ENCODE results near the gene THSD7A. TPM values are rescaled to one million over a fixed set of nuclear protein-coding genes. Genes with fewer than 3 reads are reported as not detected.

THSD7A gene
- polyA plus RNA-seq, 1 donor from 2014 or later, result 18.5 TPM

- no peaks in the 10 kb centered on the region for H3K79me2 ChIP-seq (replicated peaks; ENCODE audit: insufficient read depth, low read length)
- H3K4me2 ChIP-seq (ENCODE audit: low read length), result no peak overlapping the region
- no peak overlapping the region for H3K27ac ChIP-seq (ENCODE audit: low read length)
- no peaks in the 10 kb centered on the region for H3K36me3 ChIP-seq (ENCODE audit: insufficient read depth, low read length)
- no peak overlapping the region for H3K9ac ChIP-seq (ENCODE audit: low read length)
- no peaks in the 10 kb centered on the region for H3K9me2 ChIP-seq (ENCODE audit: insufficient read depth, low read length)
- H2AFZ ChIP-seq (ENCODE audit: low read depth, low read length), result no peak overlapping the region
- H4K20me1 ChIP-seq (ENCODE audit: insufficient read depth), result no peaks in the 10 kb centered on the region
- no peaks in the 10 kb centered on the region for H3K9me3 ChIP-seq (ENCODE audit: low read length)
- no peaks in the 10 kb centered on the region for H3F3A ChIP-seq (ENCODE audit: insufficient read depth, low read length, poor library complexity, severe bottlenecking)
- H3K27me3 ChIP-seq (ENCODE audit: insufficient read depth, low read depth, low read length), result no peaks in the 10 kb centered on the region
- no peak overlapping the region for H3K4me3 ChIP-seq (ENCODE audit: low read length)
- TF ChIP-seq EP300 (conservative IDR thresholded peaks at IDR 0.05; ENCODE audit: poor library complexity, severe bottlenecking), result no peak
- TF ChIP-seq TAF1 (IDR thresholded peaks at IDR 0.05; ENCODE audit: low read depth), result no peak
- TF ChIP-seq MXI1 (conservative IDR thresholded peaks at IDR 0.05; ENCODE audit: poor library complexity, severe bottlenecking), result no peak
Observed at GRCh38 chr7:11642276-11642675, 189.7 kb downstream of the THSD7A start.

GRCh38 chr7:11638011-11638774 is 193.8 kb downstream of the THSD7A start:
- H3K4me3 ChIP-seq (ENCODE audit: low read length), result no peak overlapping the region
- H4K20me1 ChIP-seq (ENCODE audit: insufficient read depth), result no peaks in the 10 kb centered on the region
- no peaks in the 10 kb centered on the region for H3K27me3 ChIP-seq (ENCODE audit: insufficient read depth, low read depth, low read length)
- no peak overlapping the region for H2AFZ ChIP-seq (ENCODE audit: low read depth, low read length)
- TF ChIP-seq EZH2 (IDR thresholded peaks at IDR 0.05; ENCODE audit: borderline replicate concordance, insufficient read depth, low read length, poor library complexity, severe bottlenecking) (no peak), POLR2AphosphoS5 (IDR thresholded peaks at IDR 0.05) (no peak), CTCF (IDR thresholded peaks at IDR 0.05; ENCODE audit: poor library complexity, severe bottlenecking) (no peak), SMC3 (conservative IDR thresholded peaks at IDR 0.05; ENCODE audit: poor library complexity) (no peak), EP300 (conservative IDR thresholded peaks at IDR 0.05; ENCODE audit: poor library complexity, severe bottlenecking) (no peak), MXI1 (conservative IDR thresholded peaks at IDR 0.05; ENCODE audit: poor library complexity, severe bottlenecking) (no peak), TAF1 (IDR thresholded peaks at IDR 0.05; ENCODE audit: low read depth) (no peak), RAD21 (conservative IDR thresholded peaks at IDR 0.05) (no peak)
- no peaks in the 10 kb centered on the region for H3K36me3 ChIP-seq (ENCODE audit: insufficient read depth, low read length)
- H3K79me2 ChIP-seq (replicated peaks; ENCODE audit: insufficient read depth, low read length), result no peaks in the 10 kb centered on the region
- no peak overlapping the region for H3K9ac ChIP-seq (ENCODE audit: low read length)
- H3K27ac ChIP-seq (ENCODE audit: low read length), result no peak overlapping the region
- no peaks in the 10 kb centered on the region for H3K9me2 ChIP-seq (ENCODE audit: insufficient read depth, low read length)
- no peaks in the 10 kb centered on the region for H3K9me3 ChIP-seq (ENCODE audit: low read length)
- no peaks in the 10 kb centered on the region for H3F3A ChIP-seq (ENCODE audit: insufficient read depth, low read length, poor library complexity, severe bottlenecking)
- no peak overlapping the region for H3K4me2 ChIP-seq (ENCODE audit: low read length)

- TF ChIP-seq POLR2AphosphoS5 (IDR thresholded peaks at IDR 0.05), result no peak
- no peak for TF ChIP-seq RAD21 (conservative IDR thresholded peaks at IDR 0.05)
- no peak for TF ChIP-seq TAF1 (IDR thresholded peaks at IDR 0.05; ENCODE audit: low read depth)
- H3K9ac ChIP-seq (ENCODE audit: low read length), result no peak overlapping the region
- no peak overlapping the region for H3K4me3 ChIP-seq (ENCODE audit: low read length)
- H2AFZ ChIP-seq (ENCODE audit: low read depth, low read length), result no peak overlapping the region
- no peaks in the 10 kb centered on the region for H3F3A ChIP-seq (ENCODE audit: insufficient read depth, low read length, poor library complexity, severe bottlenecking)
- H3K27ac ChIP-seq (ENCODE audit: low read length), result no peak overlapping the region
- H3K79me2 ChIP-seq (replicated peaks; ENCODE audit: insufficient read depth, low read length), result no peaks in the 10 kb centered on the region
- no peaks in the 10 kb centered on the region for H3K27me3 ChIP-seq (ENCODE audit: insufficient read depth, low read depth, low read length)
- no peaks in the 10 kb centered on the region for H4K20me1 ChIP-seq (ENCODE audit: insufficient read depth)
- no peak overlapping the region for H3K4me2 ChIP-seq (ENCODE audit: low read length)
- H3K36me3 ChIP-seq (ENCODE audit: insufficient read depth, low read length), result no peaks in the 10 kb centered on the region
- H3K9me3 ChIP-seq (ENCODE audit: low read length), result no peaks in the 10 kb centered on the region
- H3K9me2 ChIP-seq (ENCODE audit: insufficient read depth, low read length), result no peaks in the 10 kb centered on the region
Observed at GRCh38 chr7:11636274-11636673, 195.7 kb downstream of the THSD7A start.
